HG03135 (cell line): ENCODE data around the gene RAC3.

Experiments
- ATAC-seq: cut with Tn5 transposase; IDR thresholded peaks from one replicate; pipeline ENCODE4 v1.9.1; 2021; ENCODE audit warnings: mild to moderate bottlenecking, moderate library complexity; ENCODE audit not compliant: unreplicated experiment

RAC3 gene

DNA sequence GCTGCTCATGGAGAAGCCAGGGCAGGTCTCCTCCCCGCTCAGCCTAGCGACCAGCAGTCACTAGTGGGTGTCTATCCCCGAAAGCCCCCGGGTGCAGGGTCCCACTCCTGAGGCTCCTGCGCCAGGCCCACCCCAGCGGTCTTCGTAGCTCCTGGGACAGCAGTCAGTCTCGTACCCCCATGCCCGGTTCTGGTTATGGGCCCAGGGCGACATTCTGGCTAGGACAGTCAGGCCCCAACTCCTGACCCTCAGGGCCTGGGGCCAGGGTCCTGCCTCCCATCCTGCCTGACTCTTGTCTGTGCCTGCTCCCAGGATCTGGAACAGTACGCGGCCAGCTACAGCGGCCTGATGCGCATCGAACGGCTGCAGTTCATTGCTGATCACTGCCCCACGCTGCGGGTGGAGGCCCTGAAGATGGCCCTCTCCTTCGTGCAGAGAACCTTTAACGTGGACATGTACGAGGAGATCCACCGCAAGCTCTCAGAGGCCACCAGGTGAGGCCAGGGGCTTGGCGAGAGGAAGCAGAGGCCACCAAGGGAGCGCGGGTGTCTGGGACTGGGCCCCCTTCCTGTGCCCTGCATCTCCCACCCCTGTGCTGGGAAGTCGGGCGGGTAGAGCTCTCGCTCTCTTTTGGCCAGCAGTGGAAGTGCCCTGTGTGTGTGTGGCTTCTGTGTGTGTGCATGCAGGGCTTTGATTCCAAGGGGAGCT is 22.2 kb downstream of the RAC3 start:
- no peak for ATAC-seq

- no peak for ATAC-seq
Observed at GRCh38 chr17:82054351-82055022, 23.0 kb downstream of the RAC3 start.

DNA sequence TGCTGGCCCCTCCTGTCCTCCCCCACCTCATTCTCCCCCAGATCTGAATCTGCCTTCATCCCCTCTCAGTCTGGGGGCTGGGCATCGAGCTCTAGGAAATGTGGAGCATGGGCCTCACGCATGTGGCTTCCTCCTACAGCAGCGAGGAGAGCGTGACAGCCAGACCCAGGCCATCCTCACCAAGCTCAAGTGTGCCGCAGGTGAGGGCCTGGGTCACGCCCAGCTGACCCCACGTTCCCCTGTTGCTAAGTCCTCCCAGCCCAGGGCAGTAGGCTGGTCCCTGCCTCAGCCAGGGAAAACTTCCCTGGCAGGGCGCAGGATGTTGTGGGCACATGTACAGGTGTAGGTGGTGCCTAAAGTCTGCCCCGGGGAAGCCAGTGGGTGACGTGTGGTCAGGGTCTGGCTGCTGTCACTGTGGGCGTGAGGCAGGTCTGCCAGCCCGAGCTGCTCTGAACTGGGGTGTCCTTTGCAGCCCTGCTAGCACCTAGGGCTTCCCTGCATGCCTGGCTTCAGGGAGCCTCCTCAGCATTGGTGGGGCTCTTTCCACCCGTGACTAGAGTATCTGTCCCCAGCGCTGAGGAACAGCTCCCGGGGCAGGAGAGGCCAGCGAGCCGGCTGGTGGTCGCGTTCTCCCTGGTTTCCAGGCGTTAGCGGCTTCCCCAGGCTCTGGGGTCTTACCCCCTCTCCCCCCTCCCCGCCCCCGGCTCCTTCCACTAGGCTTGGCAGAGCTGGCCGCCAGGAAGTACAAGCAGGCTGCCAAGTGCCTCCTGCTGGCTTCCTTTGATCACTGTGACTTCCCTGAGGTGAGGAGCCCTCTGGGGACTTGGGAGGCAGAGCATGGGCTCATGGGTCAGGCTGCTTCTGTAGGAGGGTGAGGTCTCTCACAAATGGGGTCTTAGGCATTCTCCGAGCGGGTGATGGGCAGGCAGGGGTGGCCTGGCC is 23.8 kb downstream of the RAC3 start:
- ATAC-seq: no peak

- no peak for ATAC-seq
Observed at GRCh38 chr17:82055965-82056728, 24.7 kb downstream of the RAC3 start.

GRCh38 chr17:82056729-82057621 is 25.5 kb downstream of the RAC3 start:
- ATAC-seq: no peak

- no peak for ATAC-seq
Observed at GRCh38 chr17:82058230-82058854, 26.9 kb downstream of the RAC3 start.

GRCh38 chr17:82058855-82059249 is 27.4 kb downstream of the RAC3 start:
- no peak for ATAC-seq

DNA sequence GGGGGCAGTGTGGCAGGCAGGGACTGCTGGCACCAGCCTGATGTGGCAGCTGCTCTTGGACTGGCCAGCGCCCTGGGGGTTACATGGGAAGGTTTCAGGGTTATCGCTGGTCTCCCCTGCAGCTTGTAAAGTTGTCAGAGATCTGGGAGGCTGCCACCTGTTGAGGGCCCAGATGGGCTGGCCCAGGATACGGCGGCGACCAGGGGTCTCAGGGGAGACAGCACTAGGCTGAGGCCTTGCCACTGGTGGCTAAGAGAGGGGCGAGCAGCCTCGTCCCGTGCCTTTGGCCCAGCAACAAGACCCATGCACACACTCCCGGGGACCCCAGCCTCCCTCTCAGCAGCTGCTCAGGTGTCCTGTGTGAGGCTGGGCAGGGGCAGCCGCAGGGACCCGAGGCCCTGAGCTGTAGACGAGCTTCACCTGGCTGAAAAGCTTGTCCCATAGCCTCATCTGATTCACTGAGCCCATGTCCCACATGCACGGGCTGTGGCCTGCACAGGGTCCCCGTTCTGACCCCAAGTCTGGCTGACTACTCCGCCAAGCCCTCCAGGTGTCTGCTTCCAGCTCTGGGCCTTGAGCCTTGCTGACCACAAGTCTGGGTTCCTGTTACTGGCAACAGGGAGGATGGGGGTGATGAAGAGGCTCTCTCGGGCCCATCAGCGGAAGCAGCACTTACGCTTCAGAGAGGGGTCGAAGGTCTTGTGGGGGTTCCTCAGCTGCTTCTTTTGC is 28.0 kb downstream of the RAC3 start:
- ATAC-seq: no peak

DNA sequence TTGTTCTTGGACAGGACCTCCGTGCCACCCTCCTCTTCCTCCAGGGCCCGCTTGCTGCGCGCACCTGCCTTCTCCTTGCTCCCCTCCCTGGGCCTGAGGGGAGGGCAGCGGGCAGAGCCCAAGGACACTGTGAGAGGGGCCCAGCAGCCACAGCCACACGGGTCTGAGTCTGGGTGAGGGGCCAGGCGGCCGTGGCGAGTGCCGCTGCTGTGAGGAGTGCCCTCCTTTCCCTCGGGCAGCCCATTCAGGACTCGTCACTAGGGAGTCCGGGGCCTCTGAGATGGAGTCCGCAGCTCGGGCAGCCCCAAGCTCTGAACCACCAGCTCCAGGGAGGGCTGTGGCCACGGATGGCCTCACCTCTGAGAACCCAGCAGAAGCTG is 28.5 kb downstream of the RAC3 start:
- no peak for ATAC-seq

- no peak for ATAC-seq
Observed at GRCh38 chr17:82060614-82061013, 29.1 kb downstream of the RAC3 start.

DNA sequence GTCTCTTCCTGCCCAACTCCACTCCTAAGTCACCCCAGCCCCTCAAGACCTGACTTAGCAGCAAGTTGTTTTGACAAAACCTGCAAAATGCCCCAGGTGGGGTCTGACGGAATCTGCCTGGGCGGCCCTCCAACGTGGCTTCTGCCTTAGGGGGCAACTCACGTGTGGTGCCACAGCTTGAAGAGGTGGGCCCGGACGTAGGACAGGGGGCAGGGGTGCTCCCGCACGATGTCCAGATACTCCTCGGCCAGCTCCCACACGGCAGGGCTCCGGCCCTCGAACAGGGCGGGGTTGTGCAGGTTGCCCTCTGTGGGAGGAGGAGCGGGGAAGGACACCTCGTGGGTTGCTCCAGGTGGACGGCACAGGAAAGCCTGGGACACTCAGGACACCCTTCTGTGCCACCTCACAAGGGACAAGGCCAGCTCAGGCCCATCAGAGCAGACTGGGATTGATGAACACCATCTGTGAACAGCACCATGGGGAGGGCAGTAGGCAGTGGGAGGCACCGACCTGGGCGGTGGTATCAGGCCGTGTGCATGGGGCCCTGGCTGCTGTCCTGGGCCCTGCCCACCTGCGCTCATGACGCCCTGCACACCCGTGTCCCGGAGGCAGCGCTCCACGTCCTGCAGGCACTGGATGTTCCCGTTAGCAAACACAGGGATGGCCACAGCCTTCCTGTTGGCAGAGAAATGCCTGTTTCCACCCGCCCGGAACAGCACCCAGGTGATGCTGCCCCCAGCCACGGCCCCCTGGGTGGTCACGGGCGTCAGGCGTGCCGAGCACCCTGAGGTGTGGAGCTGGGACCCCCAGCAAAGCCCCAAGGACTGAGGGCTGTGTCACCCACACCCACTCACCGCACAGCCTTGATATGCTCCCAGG is 29.8 kb downstream of the RAC3 start:
- ATAC-seq: no peak

DNA sequence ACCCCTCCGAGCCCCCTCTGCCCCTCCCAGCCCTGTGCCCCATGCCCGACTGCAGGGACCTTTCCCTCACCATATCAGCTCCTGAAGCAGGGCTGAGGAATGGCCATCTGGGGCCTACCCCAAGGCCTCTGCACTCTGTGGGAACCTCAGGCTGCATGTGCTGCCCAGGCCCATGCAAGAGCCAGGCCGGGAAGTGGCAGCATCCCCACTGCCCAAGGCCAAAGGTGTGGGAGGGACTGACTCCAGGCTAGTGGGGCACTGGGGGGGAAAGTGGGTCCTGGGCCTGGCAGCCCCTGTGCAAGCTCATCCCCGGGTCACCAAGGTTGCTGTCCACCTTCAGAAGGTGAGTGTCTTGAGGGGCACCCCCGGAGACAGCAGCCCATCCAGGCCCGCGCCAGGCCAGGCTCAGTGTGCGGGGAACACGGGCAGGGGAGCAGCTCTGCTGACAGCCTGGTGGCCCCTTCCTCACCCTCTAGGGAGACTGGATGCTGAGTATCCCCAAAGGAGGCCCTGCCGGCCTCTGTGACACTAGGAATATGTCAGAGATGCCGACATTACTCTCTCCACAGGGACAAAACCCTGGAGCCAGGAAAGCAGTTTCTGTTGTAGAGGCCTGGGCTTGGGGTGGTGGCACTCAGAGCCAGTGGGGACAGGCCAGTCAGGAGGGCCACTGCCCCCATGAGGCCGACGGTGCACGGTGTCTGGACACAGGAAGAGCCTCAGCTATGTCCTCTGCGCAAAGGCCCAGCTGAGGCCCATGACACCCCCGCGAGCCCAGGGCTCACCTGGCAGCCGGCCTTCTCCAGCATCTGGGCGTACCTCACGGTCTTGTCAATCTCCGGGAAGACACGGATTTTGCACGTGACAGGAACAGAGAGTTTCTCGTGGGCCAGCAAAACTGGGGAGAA is 30.9 kb downstream of the RAC3 start:
- ATAC-seq: no peak

DNA sequence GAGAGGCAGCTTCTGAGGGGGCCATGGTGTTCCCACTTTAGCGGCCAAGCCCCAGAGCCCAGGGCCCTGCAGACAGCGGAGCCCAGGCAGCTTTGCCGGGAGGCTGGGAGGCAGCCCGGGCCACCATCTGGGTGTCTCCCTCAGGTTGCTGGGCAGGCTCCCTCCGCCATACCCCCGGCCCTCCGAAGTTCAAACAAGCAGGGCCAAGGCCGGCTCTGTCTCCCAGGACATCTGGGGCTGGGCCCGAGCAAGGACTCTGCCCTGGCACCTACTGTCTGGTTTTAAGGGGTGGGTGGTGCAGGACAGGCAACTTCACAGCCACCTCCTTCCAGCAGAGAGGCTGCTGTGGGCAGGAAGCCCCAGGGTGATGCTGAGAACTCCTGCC is 31.5 kb downstream of the RAC3 start:
- ATAC-seq: no peak

DNA sequence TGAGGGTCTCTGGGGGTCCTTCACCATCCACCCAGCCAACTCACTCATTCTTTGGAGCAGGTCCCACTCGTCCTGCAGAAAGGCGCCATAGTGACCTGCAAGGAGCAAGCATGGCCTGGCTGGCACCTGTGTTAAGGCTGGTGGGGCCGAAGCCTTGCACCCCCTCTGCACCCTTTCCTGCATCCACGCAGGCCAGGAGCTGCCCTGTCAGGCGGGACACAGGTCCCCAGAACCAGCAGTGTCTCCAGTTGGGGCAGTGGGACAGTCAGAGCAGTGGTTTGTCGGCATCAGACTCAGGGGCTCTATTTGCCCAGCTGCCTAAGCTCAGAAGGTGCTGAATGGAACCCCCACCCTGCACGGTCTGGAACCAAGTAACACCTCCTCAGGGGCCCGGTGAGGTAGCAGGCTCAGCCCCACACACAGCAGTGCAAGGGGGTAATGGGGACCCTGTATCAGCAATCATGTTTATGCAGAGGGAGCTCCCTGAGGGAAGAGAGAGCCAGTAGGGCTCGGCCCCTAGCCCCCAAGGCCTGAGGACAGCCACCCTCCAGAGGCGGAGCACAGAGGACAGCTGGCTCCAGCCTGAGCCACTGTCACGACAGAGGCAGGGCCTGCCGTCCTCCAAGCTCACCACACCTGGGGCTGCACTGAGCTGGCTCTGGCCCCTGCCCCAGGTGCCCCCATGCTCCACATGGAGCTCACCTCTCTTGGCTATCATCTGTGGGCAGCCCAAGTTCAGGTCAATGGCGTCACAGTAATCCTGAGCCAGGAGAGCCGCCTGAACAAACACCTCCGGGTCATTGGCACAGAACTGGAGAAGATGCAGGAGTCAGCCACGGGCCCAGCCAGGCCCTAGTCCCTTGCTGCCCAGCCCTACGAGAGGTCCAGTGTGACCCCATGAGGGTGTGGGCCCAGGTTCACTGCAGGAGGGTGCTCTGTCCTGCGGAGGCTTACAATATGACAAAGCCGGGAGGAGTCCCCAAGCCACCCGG is 32.2 kb downstream of the RAC3 start:
- ATAC-seq: no peak

- no peak for ATAC-seq
Observed at GRCh38 chr17:82064433-82065192, 33.1 kb downstream of the RAC3 start.
